Measurements from ENCODE around the gene HOXA2.

DNA sequence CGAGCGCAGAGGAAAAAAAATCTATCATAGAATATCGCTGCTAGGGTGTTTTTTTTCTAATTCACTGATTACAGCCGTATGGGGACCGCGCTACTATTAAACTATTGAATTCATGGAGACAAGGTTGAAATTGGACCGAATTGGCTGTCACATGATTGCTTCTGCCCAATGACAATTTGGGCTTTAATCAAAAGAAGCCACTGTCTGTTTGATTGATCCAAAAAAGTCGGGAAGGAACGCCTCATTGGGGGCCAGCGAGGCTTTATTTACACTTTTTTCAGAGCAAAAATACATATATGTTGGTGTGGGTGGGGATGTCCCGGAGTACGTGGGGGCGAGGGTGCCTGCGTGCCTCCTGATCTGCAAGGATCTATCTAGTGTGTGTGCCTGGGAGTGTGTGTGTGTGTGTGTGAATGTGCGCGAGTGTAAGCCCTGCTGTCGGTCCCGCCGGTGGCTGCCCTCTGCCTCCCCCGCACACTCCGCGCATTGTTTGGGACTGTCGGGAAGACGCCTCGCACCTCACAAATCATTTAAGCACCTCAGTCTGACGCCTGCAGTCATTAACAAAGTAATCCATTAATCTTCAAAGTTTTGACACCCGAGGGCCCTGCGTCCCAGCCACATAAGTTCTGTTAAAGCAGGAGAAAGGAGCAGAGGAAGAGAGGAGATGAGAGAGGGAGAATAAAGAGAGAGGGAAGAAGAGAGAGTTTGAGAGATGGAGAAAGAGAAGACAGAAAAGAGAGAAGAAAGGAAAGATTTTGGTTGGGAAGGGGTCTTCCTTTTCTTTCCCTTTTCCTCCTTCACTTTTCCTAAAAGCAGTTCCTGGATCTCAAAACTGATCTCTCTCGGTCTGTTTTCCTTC, at the start of gene HOXA2:
- TF ChIP-seq POLR2A (IDR thresholded peaks at IDR 0.05) = no peak
- no peak for TF ChIP-seq CTCF (IDR thresholded peaks at IDR 0.05)
- no peak for TF ChIP-seq POLR2AphosphoS5 (IDR thresholded peaks at IDR 0.05; ENCODE audit: insufficient read depth in 1 of 2, low read depth in 1 of 2)
